H1 (cell line): Measurements from ENCODE around the gene ASCC2.

Experiments used
- CHD2 ChIP-seq: IDR thresholded peaks from 2 replicates; pipeline ENCODE4 v1.6.1; 2012; ENCODE audit warnings: low read length, improper control_type of control experiment
- CTCF ChIP-seq, 3 experiments: IDR thresholded peaks; 1 replicate in 2 of 3; 2 replicates in 1 of 3; pipeline versions ENCODE4 v1.5.1 to v1.6.1; 2011; ENCODE audit warnings: low read length in 3 of 3, mild to moderate bottlenecking in 3 of 3, inconsistent platforms in 2 of 3, low read depth in 1 of 3, moderate library complexity in 1 of 3; ENCODE audit not compliant: insufficient read depth in 1 of 3; ENCODE audit errors: control extremely low read depth in 1 of 3
- HDAC2 ChIP-seq, 2 experiments: fragments of 300-600 bp in 1 of 2; sonication (generic) in 1 of 2; IDR thresholded peaks; 2 replicates each; pipeline ENCODE4 v1.6.1; 2011 to 2012; ENCODE audit warnings: low read depth in 2 of 2, low read length in 2 of 2, mild to moderate bottlenecking in 2 of 2, moderate library complexity in 2 of 2, borderline replicate concordance in 1 of 2, inconsistent platforms in 1 of 2
- KDM4A ChIP-seq: IDR thresholded peaks from one replicate; pipeline ENCODE4 v1.7.1; 2012; ENCODE audit warnings: low read depth, mild to moderate bottlenecking, moderate library complexity, low read length, inconsistent platforms; ENCODE audit not compliant: severe bottlenecking
- MAX ChIP-seq: IDR thresholded peaks from 2 replicates; pipeline ENCODE4 v1.6.1; 2012; ENCODE audit warnings: inconsistent platforms
- POLR2AphosphoS5 ChIP-seq: IDR thresholded peaks from 2 replicates; pipeline ENCODE4 v1.6.1; 2011; ENCODE audit warnings: low read depth, low read length
- SIX5 ChIP-seq: IDR thresholded peaks from 2 replicates; pipeline ENCODE4 v1.6.1; 2011; ENCODE audit warnings: mild to moderate bottlenecking, low read depth, low read length

- TF ChIP-seq MAX (no peak), POLR2AphosphoS5 (no peak), SIX5 (no peak), CHD2 (no peak), KDM4A (no peak), CTCF (IDR thresholded peaks at IDR 0.05; ENCODE audit: control extremely low read depth in 1 of 3, insufficient read depth in 1 of 3, low read depth in 1 of 3, low read length in 3 of 3) (no peak), HDAC2 (IDR thresholded peaks at IDR 0.05; ENCODE audit: borderline replicate concordance in 1 of 2, low read depth in 2 of 2, low read length in 2 of 2) (no peak)
Observed at GRCh38 chr22:29748248-29748893, 89.7 kb downstream of the ASCC2 start.
